Adrenal gland (tissue), 5 donors: ENCODE measurements around the gene PACS2.

Source experiments
- CTCF ChIP-seq, 6 experiments: fragments of 450-650 bp in 4 of 6; fragments of 200-600 bp in 2 of 6; sonication (generic) in 1 of 6; IDR thresholded peaks; 1 replicate in 5 of 6; 2 replicates in 1 of 6; pipeline versions ENCODE4 v1.5.1 to v1.8.0; 2016 to 2021; ENCODE audit warnings: antibody characterized with exemption in 6 of 6, mild to moderate bottlenecking in 2 of 6, moderate library complexity in 1 of 6
- POLR2A ChIP-seq, 2 donors: fragments of 450-650 bp; IDR thresholded peaks; one replicate each; pipeline ENCODE4 v1.6.1; 2017; ENCODE audit warnings: antibody characterized with exemption in 2 of 2, mild to moderate bottlenecking in 2 of 2, moderate library complexity in 1 of 2
- donor health status: DM: no; HTN: no; CAD: no.

GRCh38 chr14:105343194-105343593 lies 28.6 kb downstream of the PACS2 start:
- TF ChIP-seq CTCF (IDR thresholded peaks at IDR 0.05) (no peak), POLR2A (IDR thresholded peaks at IDR 0.05) (no peak)
